H1 (cell line): ENCODE measurements around the gene RAPGEF1. TPM values are rescaled to one million over a fixed set of nuclear protein-coding genes. Genes with fewer than 3 reads are reported as not detected.

Source experiments
- ATF2 ChIP-seq: IDR thresholded peaks from 2 replicates; pipeline ENCODE4 v1.6.1; 2012; ENCODE audit warnings: low read length, inconsistent platforms
- BRCA1 ChIP-seq: IDR thresholded peaks from 2 replicates; pipeline ENCODE4 v1.6.1; 2012; ENCODE audit warnings: low read depth, low read length, improper control_type of control experiment
- CBX5 ChIP-seq: fragments of 300-800, 300-1000 bp; sonication (generic); IDR thresholded peaks from 2 replicates; pipeline ENCODE4 v1.7.1; 2016; ENCODE audit warnings: antibody characterized with exemption, low read length, low read depth
- GABPA ChIP-seq: IDR thresholded peaks from 2 replicates; pipeline ENCODE4 v1.6.1; 2011; ENCODE audit warnings: mild to moderate bottlenecking, low read length, moderate library complexity, borderline replicate concordance; ENCODE audit not compliant: insufficient read depth
- HDAC6 ChIP-seq: IDR thresholded peaks from one replicate; pipeline ENCODE4 v1.7.1; 2012; ENCODE audit warnings: low read depth, mild to moderate bottlenecking, inconsistent platforms, low read length, moderate library complexity
- KDM4A ChIP-seq: IDR thresholded peaks from one replicate; pipeline ENCODE4 v1.7.1; 2012; ENCODE audit warnings: low read depth, mild to moderate bottlenecking, moderate library complexity, low read length, inconsistent platforms; ENCODE audit not compliant: severe bottlenecking
- RAD21 ChIP-seq, 2 experiments: IDR thresholded peaks in 1 of 2; conservative IDR thresholded peaks in 1 of 2; 2 replicates each; pipeline ENCODE4 v1.6.1; 2011; ENCODE audit warnings: low read depth in 2 of 2, low read length in 2 of 2, improper control_type of control experiment in 1 of 2, inconsistent platforms in 1 of 2, mild to moderate bottlenecking in 1 of 2, moderate library complexity in 1 of 2
- SIN3A ChIP-seq, 2 experiments: IDR thresholded peaks in 1 of 2; conservative IDR thresholded peaks in 1 of 2; 2 replicates each; pipeline ENCODE4 v1.6.1; 2011 to 2012; ENCODE audit warnings: low read length in 2 of 2, improper control_type of control experiment in 1 of 2, low read depth in 1 of 2, mild to moderate bottlenecking in 1 of 2
- SIX5 ChIP-seq: IDR thresholded peaks from 2 replicates; pipeline ENCODE4 v1.6.1; 2011; ENCODE audit warnings: mild to moderate bottlenecking, low read depth, low read length
- SP4 ChIP-seq: IDR thresholded peaks from 2 replicates; pipeline ENCODE4 v1.6.1; 2012; ENCODE audit warnings: low read length, inconsistent platforms
- SRF ChIP-seq: IDR thresholded peaks from 2 replicates; pipeline ENCODE4 v1.6.1; 2011; ENCODE audit warnings: mild to moderate bottlenecking, low read depth, low read length, moderate library complexity
- SUZ12 ChIP-seq: fragments of 200-600 bp; sonication (generic); IDR thresholded peaks from 2 replicates; pipeline ENCODE4 v1.6.1; 2012; ENCODE audit warnings: mild to moderate bottlenecking, inconsistent platforms, low read length, moderate library complexity, mixed read lengths
- polyA plus RNA-seq, 7 experiments: library from polyadenylated mRNA; depleted of rRNA in 3 of 7; stranded (reverse) in 5 of 7; unstranded in 2 of 7; fragments of >200 nt in 5 of 7; fragments of 200-250 nt in 2 of 7; gene quantifications; 1 replicate in 5 of 7; 2 replicates in 1 of 7; 4 replicates in 1 of 7; pipeline versions ENCODE4 v1.2.1 to v1.2.3, GENCODE V29; 2011 to 2013; ENCODE audit warnings: missing spikeins in 2 of 7, mixed read lengths in 2 of 7
- total RNA-seq: library from RNA; stranded (reverse); fragmentation: NEBNext Ultra II Directional; extraction: Animal tissue kit (Norgen Biotek cat#: 25700); gene quantifications from 2 replicates; pipeline ENCODE4 v1.2.1, GENCODE V29; 2021

The RAPGEF1 gene
- total and polyA plus RNA-seq, 2 of the 8 experiments (the other 6 are each of a cell fraction or from before 2014, with no cell fraction given), result 29.7 to 78.9 TPM

- no peak for TF ChIP-seq RAD21 (IDR thresholded peaks at IDR 0.05 in 1 of 2, conservative IDR thresholded peaks at IDR 0.05 in 1 of 2; ENCODE audit: low read depth in 2 of 2, low read length in 2 of 2)
- TF ChIP-seq GABPA, result no peak
- TF ChIP-seq SRF, result no peak
- TF ChIP-seq SIN3A (conservative IDR thresholded peaks at IDR 0.05 in 1 of 2, IDR thresholded peaks at IDR 0.05 in 1 of 2; ENCODE audit: low read depth in 1 of 2, low read length in 2 of 2), result no peak
- TF ChIP-seq KDM4A, result no peak
- no peak for TF ChIP-seq HDAC6
- TF ChIP-seq BRCA1, result no peak
- no peak for TF ChIP-seq ATF2
- no peak for TF ChIP-seq SP4
- no peak for TF ChIP-seq SIX5
- TF ChIP-seq SUZ12, result no peak
- no peak for TF ChIP-seq CBX5
Observed at GRCh38 chr9:131691969-131692611, 47.8 kb downstream of the RAPGEF1 start (continued).
